GM10266 (cell line): ENCODE data around the gene HEXA.
"Not testable (repeated sequence)": the region's sequence is repeated elsewhere in the genome, so short reads cannot be mapped to it uniquely, and the experiment has no call there.

Source experiments
- DNase-seq: peaks from one replicate; pipeline ENCODE4 v3.0.0; 2012; ENCODE audit errors: extremely low spot score
- CTCF ChIP-seq: IDR thresholded peaks from 2 replicates; pipeline ENCODE4 v1.5.1; 2012; ENCODE audit warnings: mild to moderate bottlenecking, low read depth; ENCODE audit not compliant: control insufficient read depth, insufficient read depth; ENCODE audit errors: missing control alignments

Gene HEXA

GRCh38 chr15:72411111-72411510 lies 35.3 kb upstream of the HEXA start:
- no peak for DNase-seq
- no peak for TF ChIP-seq CTCF

GRCh38 chr15:72406936-72407335 lies 31.1 kb upstream of the HEXA start:
- TF ChIP-seq CTCF, result no peak
- DNase-seq, result no peak

- no peak for DNase-seq
- no peak for TF ChIP-seq CTCF
Observed at GRCh38 chr15:72404841-72405240, 29.0 kb upstream of the HEXA start.

- no peak for TF ChIP-seq CTCF
- no peak for DNase-seq
Observed at GRCh38 chr15:72404356-72404755, 28.5 kb upstream of the HEXA start.

GRCh38 chr15:72402726-72403125 lies 26.9 kb upstream of the HEXA start:
- no peak for DNase-seq
- TF ChIP-seq CTCF, result no peak

- no peak for DNase-seq
- TF ChIP-seq CTCF, result no peak
Observed at GRCh38 chr15:72398648-72399047, 22.8 kb upstream of the HEXA start.

GRCh38 chr15:72397796-72398588 lies 22.2 kb upstream of the HEXA start, which contains the start of gene TMEM202:
Gene TMEM202, plus strand, starts transcription at chr15:72398305. Its CDS starts 22 bp downstream, at chr15:72398327.
- TF ChIP-seq CTCF, result no peak
- DNase-seq, result no peak

- not testable (repeated sequence) for DNase-seq
Observed at GRCh38 chr15:72396331-72396730, 20.5 kb upstream of the HEXA start.
